Effector CD8-positive, alpha-beta T cell (primary cell): ENCODE measurements around the gene JAZF1.
A peak's percentile ranks its signal among the peaks of the same experiment; 100 is the strongest.

Source experiments
- DNase-seq: peaks from one replicate; lab custom pipeline; 2025; lab: John Stamatoyannopoulos, UW
- total RNA-seq, 4 experiments: gene quantifications; one replicate each; lab custom pipeline; 2026; lab: John Stamatoyannopoulos, UW

Gene JAZF1
- total RNA-seq: 13.9 to 31.5 (median 28.2) reads per million in 4 experiments

DNA sequence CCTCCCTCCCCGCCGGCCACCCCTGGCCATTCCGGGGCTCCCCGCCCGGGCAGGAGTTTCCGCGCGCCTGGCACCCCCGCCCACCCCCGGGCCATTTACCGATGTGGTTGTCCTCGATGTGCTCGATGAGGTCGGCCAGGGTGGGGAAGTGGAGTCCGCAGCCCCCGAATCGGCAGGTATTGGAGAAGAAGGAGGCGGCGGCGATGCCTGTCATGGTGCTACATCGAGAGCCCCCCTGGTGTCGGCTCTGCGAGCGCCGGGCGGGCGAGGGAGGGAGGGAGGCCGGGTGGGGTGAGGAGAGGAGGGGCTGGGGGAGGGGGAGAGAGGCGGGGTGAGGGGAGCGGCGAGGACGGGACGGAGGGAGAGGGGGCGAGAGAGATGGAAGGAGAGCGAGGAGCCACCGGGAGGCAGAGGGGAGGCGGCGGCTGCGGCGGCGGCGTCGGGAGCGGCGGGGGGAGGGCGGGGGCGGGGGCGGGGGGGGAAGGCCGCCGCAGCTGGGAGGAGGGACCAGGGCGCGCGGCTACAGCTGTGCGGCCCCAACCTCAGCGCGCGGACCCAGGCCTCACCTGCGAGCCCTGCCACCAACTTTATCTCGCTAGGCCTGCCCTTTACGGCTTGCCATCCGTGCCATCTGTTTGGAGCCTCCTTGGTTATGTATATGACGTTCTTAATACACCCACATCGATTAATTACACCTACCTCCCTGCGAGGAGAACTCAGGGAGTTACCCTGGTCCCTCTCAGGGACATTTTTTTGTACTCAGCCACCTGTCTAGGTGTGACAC is at the start of gene JAZF1:
Gene JAZF1 (minus strand): TSS at position 432 of the 784 bp plus-strand sequence.
- peak; percentile 33 for DNase-seq

DNA sequence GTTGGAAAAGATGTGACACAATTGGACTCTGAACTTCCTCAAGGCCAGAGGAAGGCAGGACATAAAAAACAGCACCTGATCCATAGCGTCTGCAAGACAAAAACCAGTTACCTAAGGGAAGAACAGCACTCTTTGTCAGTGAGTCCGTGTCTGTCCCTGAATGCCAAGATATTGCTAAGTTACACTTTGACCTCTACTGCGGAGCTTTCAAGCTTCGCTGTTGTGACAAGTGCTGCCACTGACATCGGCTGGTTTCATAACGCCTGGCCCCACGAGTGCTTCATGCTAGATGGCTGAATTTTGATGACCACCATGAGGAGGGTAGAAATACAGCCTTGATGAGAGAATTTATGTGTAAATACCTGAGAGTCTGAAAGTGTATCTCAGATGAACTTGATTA is 49.7 kb upstream of the JAZF1 start:
- DNase-seq: no peak

DNA sequence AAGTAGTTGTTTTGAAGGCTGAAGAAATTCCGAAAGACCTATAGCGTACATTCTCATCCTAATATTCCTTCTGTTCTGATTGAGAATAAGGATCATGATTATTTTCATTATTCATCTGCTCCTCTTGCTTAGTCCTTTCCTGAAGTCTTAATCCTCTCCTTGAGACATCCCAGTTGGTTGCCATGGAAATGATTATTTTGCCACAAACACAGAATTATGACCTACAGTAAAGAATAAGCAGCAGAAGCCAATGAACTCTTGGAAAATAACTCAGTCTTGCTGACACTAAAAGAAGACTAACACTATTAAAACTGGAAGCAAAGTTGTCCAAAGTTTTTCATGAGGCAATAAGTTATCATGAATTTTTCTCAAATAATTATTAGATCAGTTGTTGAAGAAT is 47.8 kb upstream of the JAZF1 start:
- no peak for DNase-seq

DNA sequence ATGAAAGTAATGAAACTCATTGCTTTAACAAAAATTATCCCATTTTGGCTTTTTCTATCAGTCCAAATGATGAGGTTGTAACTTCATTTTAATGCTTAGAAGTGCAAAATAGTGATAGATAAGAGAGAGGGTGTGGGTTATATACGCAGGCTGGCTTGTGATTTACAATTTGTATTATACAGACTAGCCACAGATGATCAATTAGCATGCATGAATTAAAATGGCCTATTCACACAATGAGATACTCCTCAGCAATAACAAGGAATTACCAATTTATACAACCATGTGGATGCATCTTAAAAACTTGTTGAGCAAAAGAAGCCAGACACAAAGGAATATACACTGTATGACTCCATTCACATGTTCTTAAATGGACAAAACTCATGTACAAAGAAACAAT is 45.4 kb upstream of the JAZF1 start:
- DNase-seq: no peak

DNA sequence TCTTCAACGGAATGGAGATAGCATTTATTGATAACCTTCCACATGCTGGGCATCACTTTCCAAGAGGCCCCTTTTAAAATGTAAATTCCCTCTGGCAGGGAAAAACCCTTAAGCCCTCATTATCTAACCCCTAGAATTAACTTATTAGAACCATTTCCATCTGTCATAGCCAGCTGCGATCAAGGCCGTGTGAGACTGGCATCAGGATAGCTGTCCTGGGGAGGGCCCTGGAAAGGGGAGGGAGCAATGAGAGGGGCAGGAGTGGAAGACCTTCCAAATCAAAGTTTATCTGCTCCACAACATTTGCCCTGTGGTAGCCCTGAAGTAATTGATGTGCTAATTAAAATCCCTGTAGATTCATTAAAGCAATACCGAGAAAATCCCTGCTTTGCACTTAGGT is 45.0 kb upstream of the JAZF1 start:
- DNase-seq: no peak

DNA sequence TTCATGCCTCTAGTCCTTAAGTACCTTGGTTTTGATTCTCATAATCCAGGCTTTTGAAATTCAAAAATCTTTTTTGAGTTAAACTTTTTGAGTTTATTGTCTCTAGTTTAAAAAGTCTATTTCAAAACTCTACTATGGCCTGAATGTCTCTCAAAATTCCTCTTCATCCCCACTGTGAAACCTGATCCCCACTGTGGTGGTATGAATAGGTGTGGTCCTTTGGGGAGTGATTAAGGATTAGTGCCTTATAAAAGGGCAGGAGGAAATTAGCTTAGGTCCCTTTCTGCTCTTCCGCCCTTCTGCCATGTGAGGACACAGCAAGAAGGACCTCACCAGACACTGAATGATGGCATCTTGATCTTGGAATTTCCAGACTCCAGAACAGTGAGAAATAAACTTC is 44.1 kb upstream of the JAZF1 start:
- no peak for DNase-seq

DNA sequence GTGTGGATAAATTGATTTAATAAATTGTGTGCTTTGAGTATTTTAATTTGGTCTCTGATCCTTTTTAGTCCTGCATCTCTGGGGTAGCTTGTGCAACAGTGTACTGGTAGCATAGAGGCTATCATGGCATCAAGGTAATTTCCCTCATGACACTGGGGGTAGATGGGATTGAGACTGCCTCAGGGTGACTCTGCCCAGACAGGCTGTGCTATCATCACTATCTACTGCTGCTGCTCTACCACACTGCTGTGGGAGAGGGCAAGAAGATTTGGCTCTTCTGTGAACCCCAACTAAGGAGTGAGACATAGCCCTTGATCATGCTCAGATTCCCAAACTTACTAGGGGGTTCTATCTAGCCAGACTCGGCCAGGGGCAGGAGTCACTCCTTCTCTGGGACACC is 43.6 kb upstream of the JAZF1 start:
- DNase-seq: no peak

DNA sequence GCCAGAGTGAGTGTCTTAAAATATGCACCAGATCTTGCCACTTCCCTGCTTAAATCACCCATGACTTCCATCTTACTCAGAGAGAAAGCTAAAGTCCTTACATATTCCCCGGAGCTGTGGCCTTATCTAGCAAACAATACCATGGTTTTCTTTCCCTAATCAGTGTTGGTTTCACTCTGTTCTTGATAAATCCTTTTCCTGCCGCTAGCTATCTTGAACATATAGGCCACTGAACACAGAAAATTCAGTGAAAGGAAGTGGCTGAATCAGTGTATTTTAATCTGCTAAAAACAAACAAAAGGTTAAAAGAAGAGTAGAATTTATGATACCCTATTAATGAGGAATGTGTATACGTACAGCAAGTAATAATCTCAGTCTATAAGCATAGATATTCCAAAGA is 42.0 kb upstream of the JAZF1 start:
- no peak for DNase-seq

DNA sequence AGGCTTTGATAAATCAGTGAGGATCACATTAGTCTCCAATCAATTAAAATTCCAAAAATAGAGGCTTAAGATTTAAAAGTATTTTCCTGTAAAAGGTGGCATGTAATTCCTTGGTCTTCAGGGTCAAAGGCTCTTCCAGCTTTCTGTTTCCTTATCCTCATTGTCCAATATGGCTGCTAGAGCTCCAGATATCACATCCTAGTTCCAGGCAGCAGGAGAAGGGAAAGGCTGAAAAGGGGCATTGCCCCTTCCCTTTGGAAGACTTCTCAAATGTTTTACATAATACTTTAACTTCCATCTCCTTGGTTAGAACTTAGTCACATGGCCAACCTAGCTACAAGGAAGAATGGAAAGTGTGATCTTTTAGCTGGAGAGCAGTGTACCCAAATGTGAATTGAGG is 39.2 kb upstream of the JAZF1 start:
- no peak for DNase-seq

DNA sequence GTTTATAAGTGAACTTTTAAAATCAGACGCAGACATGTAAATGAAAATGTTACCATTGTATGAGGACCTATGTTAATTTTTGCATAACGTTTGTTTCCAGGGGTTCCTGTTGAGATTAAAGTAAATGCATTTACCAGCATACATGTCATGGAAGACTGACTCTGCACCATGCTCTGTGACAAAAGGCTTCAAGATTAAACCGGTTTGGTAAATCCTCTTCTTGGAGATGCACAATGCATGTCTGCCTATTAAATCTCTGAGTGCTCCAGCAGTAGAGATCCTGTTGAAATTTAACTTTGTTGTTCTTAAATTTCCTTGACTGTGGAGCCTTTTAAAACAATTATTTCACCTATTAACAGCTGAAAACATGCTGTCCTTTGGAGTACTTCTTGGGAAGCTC is 36.5 kb upstream of the JAZF1 start:
- no peak for DNase-seq

DNA sequence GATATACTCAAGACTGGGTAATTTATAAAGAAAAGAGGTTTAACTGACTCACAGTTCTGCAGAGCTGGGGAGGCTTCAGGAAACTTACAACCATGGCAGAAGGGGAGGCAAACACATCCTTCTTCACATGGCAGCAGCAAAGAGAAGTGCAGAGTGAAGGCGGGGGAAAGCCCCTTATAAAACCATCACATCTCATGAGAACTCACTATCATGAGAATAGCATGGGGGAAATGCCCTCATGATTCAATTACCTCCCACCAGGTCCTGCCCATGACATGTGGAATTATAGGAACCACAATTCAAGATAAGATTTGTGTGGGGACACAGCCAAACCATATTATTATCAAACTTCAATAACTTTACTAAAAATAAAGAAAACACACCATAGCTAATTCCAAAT is 30.4 kb upstream of the JAZF1 start:
- no peak for DNase-seq

DNA sequence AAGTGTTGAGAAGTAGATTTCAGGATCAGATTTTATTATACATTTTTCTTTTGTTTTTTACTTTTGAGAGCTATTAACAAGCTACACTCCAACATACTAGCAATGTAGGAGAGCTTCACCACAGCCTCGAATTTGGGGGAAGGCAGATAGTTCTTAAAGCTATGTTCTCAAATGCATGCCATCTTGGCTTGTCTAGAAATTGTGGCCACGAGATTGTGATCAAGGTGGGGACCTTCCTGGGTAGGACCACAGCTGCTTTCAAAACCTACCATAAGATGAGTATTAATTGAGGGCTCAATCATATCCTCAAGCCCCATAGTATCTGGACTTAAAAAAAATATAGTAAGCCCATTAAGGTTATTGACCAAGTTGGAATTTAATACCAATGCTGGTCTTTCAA is 27.9 kb upstream of the JAZF1 start:
- no peak for DNase-seq

DNA sequence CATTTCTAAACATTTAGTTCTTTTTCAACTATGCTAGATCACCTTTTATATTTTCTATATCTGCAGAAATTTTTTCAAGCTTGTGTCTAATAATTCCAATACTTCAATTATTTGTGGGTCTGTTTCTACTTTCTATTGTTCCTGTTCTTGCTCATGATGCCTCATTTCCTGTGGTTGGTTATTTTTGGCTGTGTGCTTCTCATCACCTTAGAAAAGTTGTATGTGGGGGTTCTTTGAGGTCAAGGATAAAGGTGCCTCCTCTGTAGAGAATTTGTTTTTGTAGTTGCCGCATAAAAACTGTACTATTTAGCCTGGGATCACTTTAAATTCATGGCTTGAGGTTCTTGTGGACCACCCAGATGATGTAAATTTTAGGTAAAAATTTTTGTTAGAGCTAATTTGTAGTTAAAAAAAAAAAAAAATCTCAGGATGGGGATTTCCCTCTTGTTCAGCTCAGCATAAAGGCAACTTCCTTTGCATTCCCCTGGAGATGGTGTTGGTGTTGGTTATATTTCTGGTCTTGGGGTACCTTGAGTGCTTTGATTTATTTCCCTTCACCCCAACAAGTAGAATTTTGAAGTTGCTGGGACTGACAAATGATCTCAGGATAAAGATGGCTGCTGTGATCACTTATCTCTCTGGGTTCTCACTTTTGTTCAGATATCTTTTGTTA is 27.0 kb upstream of the JAZF1 start:
- DNase-seq: no peak

DNA sequence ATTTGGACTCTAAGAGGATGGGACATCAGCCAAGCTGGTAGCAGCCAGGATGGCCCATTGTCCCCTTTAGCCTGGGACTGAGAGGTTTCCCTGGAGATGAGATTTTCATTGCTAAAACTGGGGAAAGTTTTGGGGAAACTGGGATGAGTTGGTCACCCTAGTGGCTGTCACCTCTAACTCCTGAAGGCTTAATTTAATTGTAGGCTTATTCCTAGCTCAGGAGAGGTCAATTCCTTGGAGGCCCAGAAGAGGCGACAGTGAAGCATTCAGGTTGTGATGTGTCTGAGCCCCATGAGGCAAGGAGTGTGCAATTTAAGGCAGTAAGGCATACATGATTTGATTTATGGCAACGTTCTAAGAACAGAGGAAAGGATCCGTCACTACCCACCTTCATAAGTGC is 24.9 kb upstream of the JAZF1 start:
- no peak for DNase-seq

DNA sequence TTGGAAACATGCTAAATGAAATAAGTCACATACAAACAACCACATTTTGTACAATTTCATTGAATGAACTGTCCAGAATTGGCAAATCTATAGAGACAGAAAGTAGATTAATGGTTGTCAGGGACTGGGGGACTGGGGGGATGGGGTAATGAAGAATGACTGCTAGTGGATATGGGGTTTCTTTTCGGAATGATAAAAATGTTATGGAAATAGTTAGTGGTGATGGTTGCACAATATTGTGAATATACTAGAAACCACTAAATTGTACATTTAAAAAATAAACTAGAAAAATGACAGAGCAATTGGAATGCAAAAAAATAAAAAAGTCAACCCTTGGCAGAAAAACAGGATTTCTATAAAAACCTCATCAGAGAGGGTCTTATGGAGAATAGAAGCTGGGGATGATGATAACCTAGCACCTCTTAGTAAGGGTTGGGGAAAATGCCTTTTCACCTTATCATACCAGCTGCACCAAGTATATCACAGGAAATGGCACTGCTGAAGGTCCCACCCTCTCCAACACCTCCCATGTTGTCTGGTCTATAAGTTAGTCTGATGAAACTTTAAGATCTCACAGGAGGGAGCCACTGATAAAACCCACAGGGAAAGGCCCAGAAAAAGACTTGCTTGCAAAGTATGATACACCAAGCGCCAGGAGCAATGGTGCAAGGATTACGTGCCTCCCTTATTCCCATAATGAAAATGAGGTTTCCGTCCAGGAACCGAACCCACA is 23.1 kb upstream of the JAZF1 start:
- no peak for DNase-seq

DNA sequence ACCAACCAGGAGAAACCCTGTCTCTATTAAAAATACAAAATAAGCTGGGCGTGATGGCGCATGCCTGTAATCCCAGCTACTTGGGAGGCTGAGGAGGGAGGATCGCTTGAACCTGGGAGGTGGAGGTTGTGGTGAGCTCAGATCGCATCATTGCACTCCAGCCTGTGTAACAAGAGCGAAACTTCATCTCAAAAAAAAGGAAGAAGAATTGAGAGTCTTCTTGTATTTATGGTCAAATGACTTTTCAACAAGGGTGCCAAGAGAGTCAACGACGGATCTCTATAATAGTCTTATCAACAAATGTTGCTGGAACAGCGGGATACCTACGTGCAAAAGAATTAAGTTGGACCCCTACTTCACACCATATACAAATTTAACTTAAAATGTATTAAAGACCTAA is 21.6 kb upstream of the JAZF1 start:
- no peak for DNase-seq

DNA sequence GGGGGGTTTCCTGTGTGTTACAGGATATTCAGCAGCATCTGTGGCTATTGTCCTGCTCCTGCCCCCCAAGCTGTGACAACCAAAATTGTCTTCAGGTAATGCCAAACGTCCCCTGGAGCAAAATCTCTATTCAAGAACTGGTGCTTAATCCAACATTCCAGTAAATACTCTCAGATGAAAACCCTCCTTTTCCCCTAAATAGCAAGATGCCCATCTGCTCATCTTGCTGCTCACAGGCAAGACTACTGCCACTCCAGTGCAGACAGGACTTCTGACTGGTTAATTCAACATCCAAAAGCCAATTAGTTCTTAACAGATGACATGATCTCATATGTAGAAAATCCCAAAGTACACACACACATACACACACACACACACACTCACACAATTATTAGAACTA is 20.5 kb upstream of the JAZF1 start:
- no peak for DNase-seq

DNA sequence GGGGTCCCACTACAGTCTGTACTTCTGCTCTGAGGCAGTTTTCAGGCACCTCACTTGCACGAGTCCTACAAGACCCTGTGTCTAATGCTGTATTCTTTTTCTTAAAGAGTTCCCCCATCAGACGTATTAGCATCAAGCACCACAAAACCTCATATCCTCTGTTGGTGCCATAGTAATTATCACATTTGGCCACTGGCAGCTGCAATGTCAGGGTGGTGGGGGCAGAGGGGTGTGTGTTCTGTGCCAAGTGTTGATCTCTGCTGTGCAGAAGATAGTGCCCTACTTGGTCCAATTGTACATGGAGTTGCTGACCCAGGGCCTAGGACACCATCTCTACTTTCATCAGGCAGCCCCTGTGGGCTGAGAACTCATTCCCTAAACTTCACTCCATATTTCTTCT is 20.0 kb upstream of the JAZF1 start:
- DNase-seq: no peak

DNA sequence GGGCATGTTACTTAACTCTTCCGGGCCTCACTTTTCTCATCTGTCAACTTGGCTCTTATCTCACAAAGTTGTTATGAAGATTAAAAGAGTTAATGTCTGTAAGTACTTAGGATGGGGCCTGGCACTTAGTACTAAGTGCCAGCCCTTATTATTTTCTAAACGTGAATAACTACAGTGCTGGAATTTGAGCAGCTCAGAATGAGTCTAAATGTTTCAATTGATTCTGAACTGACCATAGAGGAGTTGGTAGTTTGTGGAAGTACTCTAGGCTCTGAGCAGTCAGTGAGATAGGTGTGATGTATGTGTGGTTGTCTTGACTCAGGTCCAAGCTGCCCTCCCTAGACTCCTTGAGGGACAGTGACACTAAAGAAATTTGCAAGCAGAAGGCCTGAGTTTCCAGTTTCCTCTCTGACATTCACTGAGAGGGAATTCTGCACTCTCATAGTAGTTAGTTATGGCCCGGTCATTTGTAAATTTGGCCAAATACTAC is 18.5 kb upstream of the JAZF1 start:
- DNase-seq: no peak

DNA sequence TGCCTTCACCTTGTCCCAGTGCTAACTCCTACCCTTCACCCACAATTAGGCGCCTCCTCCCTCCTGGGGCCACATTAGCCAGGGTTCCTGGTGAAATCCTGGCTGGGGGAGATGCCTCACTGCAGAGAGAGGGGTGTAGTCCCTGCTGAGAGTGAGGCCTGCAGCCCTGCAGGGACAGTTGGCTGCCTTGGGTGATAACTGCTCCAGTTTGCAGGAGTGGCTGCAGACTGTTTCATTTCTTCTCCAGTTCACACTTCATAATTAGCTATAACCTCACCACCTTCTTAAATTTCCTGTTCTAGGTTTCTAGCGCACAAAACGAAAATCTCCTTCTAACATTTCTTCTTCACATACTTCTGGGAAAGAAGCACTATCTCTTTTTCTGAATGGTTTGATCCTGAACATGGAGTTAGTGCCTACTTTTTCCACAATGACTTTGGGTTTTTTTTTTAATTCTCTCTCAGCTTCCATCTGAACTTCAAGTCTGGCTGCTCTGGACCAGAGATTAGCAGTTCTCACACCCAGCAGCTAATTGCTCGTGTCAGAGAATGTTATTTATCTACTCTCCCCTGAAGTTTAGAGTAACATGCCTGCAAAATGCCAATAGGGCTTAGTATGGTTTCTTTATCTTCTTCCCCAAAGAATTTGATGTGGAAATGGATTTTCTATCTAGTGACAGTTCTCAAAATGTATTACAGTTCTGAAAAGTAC is 15.5 kb upstream of the JAZF1 start:
- DNase-seq: no peak

DNA sequence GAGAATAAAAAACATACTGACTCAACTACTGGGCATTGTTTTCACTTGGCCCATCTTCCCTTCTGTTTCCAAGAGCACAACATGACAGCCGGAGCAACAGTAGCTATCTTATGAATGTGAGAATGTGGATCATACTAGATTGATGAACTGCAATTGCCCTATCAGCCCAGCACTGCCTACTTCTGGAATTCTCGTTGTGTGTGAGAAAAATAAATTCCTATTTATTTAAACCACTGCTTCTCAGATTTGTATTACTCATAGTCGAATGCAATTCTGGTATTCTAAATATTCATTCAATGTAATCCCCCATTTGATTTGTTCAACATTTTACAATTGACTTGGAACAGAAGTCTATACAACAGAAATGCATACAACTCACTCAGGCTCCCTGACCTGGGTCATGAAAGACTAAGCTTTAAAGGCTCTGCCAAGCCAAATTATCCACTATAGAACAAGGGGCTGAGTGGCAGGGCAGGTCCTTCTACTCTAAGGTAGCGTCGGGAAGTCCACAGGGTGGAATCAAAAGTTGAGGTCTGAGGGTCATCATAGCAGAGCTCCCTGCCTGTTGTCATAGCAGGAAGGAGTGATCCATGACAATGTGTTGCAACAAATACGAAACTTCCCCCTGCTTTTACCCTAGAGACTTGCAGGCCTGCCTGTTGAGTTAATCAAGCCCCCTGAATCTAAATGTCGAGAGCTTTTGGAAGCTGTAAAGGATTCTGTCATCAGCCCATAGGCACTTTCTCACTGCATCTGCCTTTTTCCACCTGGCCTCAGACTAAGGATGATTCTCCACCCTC is 12.4 kb upstream of the JAZF1 start:
- no peak for DNase-seq
